OCI-LY1 (cell line): ENCODE data around the gene NCKIPSD.

ENCODE experiments used
- H2AFZ ChIP-seq: fragments of 200-600 bp; sonication (generic), shearing (Covaris generic); 2 replicates; pipeline ENCODE4 v1.6.0; 2014; ENCODE audit warnings: antibody characterized with exemption, mild to moderate bottlenecking, low read length
- H3F3A ChIP-seq: fragments of 200-600 bp; sonication (generic), shearing (Covaris generic); 2 replicates; pipeline ENCODE4 v1.6.0; 2014; ENCODE audit warnings: mild to moderate bottlenecking, antibody characterized with exemption, low read length, moderate library complexity; ENCODE audit not compliant: insufficient read depth
- H3K27ac ChIP-seq: fragments of 200-600 bp; sonication (generic); 2 replicates; pipeline ENCODE4 v1.5.1; 2014; ENCODE audit warnings: low read length, mixed run types, mild to moderate bottlenecking, low read depth; ENCODE audit not compliant: poor library complexity, severe bottlenecking
- H3K27me3 ChIP-seq: fragments of 200-600 bp; sonication (generic); 2 replicates; pipeline ENCODE4 v1.6.0; 2014; ENCODE audit warnings: antibody characterized with exemption, mild to moderate bottlenecking, low read length, moderate library complexity; ENCODE audit not compliant: insufficient read depth
- H3K36me3 ChIP-seq: fragments of 200-600 bp; sonication (generic); 2 replicates; pipeline ENCODE4 v1.6.1; 2014; ENCODE audit warnings: mild to moderate bottlenecking, antibody characterized with exemption, low read length, moderate library complexity, mixed read lengths; ENCODE audit not compliant: insufficient read depth
- H3K4me1 ChIP-seq: fragments of 200-600 bp; sonication (generic); 2 replicates; pipeline ENCODE4 v1.5.1; 2014; ENCODE audit warnings: mild to moderate bottlenecking, low read length, moderate library complexity; ENCODE audit not compliant: insufficient read depth, severe bottlenecking
- H3K4me2 ChIP-seq: fragments of 200-600 bp; sonication (generic), shearing (Covaris generic); 2 replicates; pipeline ENCODE4 v1.6.1; 2014; ENCODE audit warnings: low read length
- H3K4me3 ChIP-seq: fragments of 200-600 bp; sonication (generic); 2 replicates; pipeline ENCODE4 v1.5.1; 2014; ENCODE audit warnings: low read length, low read depth, mild to moderate bottlenecking, mixed read lengths; ENCODE audit not compliant: poor library complexity, severe bottlenecking
- H3K79me2 ChIP-seq: fragments of 200-600 bp; shearing (Covaris generic); 2 replicates; pipeline ENCODE4 v1.6.1; 2016; ENCODE audit warnings: mixed run types, low read length, mixed read lengths; ENCODE audit not compliant: insufficient read depth
- H3K9ac ChIP-seq: fragments of 200-600 bp; sonication (generic), shearing (Covaris generic); 2 replicates; pipeline ENCODE4 v1.6.1; 2014; ENCODE audit warnings: mild to moderate bottlenecking, low read length, mixed read lengths
- H3K9me2 ChIP-seq: fragments of 200-600 bp; sonication (generic), shearing (Covaris generic); 2 replicates; pipeline ENCODE4 v1.6.1; 2014; ENCODE audit warnings: low read depth, mild to moderate bottlenecking, low read length, mixed read lengths
- H3K9me3 ChIP-seq: fragments of 200-600 bp; shearing (Covaris generic); 2 replicates; pipeline ENCODE4 v1.6.1; 2014; ENCODE audit warnings: low read length, mixed read lengths
- H4K20me1 ChIP-seq: fragments of 200-600 bp; sonication (generic), shearing (Covaris generic); 2 replicates; pipeline ENCODE4 v1.6.0; 2016; ENCODE audit warnings: mild to moderate bottlenecking, low read length; ENCODE audit not compliant: insufficient read depth
- CTCF ChIP-seq: fragments of 200-600 bp; sonication (generic), shearing (Covaris generic); IDR thresholded peaks from 2 replicates; pipeline ENCODE4 v1.5.1; 2017; ENCODE audit warnings: mild to moderate bottlenecking, antibody characterized with exemption, low read length, moderate library complexity, mixed read lengths
- EZH2 ChIP-seq: fragments of 200-600 bp; sonication (generic), shearing (Covaris generic); IDR thresholded peaks from 2 replicates; pipeline ENCODE4 v1.8.0; 2017; ENCODE audit warnings: borderline replicate concordance, mixed run types, mild to moderate bottlenecking, antibody characterized with exemption, low read length, moderate library complexity, mixed read lengths

NCKIPSD gene

GRCh38 chr3:48696156-48696555, 10.4 kb upstream of the NCKIPSD start:
- H3F3A ChIP-seq = no peaks in the 10 kb centered on the region
- no peaks in the 10 kb centered on the region for H3K9me3 ChIP-seq
- H3K9me2 ChIP-seq = no peaks in the 10 kb centered on the region
- no peaks in the 10 kb centered on the region; the same call in 1 of the 2 replicates for H4K20me1 ChIP-seq
- H3K79me2 ChIP-seq = peaks cover 53% of the 10 kb centered on the region
- no peak overlapping the region for H3K9ac ChIP-seq
- no peaks in the 10 kb centered on the region for H3K27me3 ChIP-seq
- H3K4me1 ChIP-seq = no peaks in the 10 kb centered on the region
- no peak for TF ChIP-seq CTCF
- TF ChIP-seq EZH2 = no peak
- H3K27ac ChIP-seq = no peak overlapping the region
- H3K4me3 ChIP-seq = no peak overlapping the region
- no peak overlapping the region for H2AFZ ChIP-seq
- H3K36me3 ChIP-seq = peaks cover 87% of the 10 kb centered on the region
- H3K4me2 ChIP-seq = no peak overlapping the region

DNA sequence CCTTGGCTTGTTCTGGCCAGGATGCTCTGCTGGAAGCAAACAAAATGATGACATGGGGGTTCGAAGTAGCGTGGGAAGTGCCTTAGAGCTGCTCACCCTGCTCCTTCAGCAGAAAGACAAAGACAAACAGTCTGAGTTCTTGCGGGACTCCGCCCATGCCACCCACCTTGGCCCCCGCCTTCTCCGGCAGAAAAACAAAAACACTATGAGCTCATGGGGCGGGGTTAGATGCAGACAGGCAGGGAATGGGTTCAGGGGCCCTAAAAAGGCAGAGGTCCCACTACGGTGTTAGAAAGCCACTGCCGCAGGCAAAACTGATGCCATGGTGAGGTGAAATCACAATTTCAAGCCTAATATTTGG, 9.7 kb upstream of the NCKIPSD start:
- Histone ChIP-seq H3K36me3 (peaks cover 87% of the 10 kb centered on the region), H4K20me1 (no peaks in the 10 kb centered on the region; the same call in 1 of the 2 replicates), H3K9me3 (no peaks in the 10 kb centered on the region)

DNA sequence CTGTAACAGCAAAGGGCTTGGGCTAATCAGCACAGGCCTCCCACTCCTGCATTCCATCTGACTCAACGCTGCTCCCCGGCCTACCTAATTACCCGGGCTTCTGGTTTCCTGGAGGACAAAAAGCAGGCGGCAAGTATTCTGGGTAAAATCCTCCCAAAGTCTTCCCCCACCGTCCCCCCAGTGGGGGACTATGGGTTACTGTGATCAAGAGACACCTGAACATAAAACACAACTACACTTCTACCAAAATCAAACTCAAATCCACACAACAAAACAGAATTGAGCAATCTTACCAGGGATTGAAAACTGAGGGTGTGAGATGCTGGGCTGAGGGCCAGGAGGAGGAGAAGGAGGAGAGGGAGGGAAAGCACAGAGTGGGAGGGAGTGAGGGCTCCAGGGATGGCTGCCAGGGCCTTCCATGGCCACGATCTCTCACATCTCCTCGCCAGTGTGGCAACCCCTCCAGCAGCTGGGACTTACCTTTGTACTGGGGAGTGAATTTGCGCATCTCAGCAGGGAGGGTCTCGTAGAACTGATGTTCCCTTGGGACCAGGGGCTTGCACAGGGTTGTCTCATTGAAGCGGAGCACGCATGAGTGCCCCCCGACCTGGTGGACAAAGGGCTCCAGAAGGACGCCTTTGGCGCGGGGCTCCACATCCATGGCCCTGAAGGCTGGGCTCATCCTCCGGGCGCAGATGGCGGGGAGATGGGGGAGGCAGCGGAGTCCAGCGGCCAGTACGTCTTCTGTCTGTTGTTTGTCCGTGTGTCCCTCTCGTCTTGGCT, 9.1 kb upstream of the NCKIPSD start:
- Histone ChIP-seq H3K9me3 (no peaks in the 10 kb centered on the region), H3K4me3 (no peak overlapping the region), H3K4me2 (no peak overlapping the region), H3K79me2 (peaks cover 39% of the 10 kb centered on the region), H3K9me2 (no peaks in the 10 kb centered on the region), H3K4me1 (no peaks in the 10 kb centered on the region), H3K27ac (no peak overlapping the region), H3K36me3 (peaks cover 87% of the 10 kb centered on the region), H3F3A (no peaks in the 10 kb centered on the region), H2AFZ (no peak overlapping the region), H3K27me3 (no peaks in the 10 kb centered on the region), H4K20me1 (no peaks in the 10 kb centered on the region; the same call in 1 of the 2 replicates), H3K9ac (no peak overlapping the region)
- TF ChIP-seq CTCF (no peak), EZH2 (no peak)

More for the DNA sequence above, 9.7 kb upstream of the NCKIPSD start:
- Histone ChIP-seq H3K4me1 (no peaks in the 10 kb centered on the region), H3F3A (no peaks in the 10 kb centered on the region), H3K9ac (no peak overlapping the region), H3K27me3 (no peaks in the 10 kb centered on the region), H3K9me2 (no peaks in the 10 kb centered on the region), H2AFZ (no peak overlapping the region), H3K79me2 (peaks cover 45% of the 10 kb centered on the region), H3K4me2 (no peak overlapping the region), H3K27ac (no peak overlapping the region), H3K4me3 (no peak overlapping the region)
- TF ChIP-seq CTCF (no peak), EZH2 (no peak)
